Muscle layer of duodenum (tissue), 2 donors: ENCODE data around the gene ABHD17A.

Experiments used
- H3K27ac ChIP-seq: one replicate; pipeline ENCODE4 v1.7.0; 2013; ENCODE audit warnings: mild to moderate bottlenecking, low read length
- H3K27me3 ChIP-seq: one replicate; pipeline ENCODE4 v1.7.0; 2013; ENCODE audit warnings: low read depth, mild to moderate bottlenecking, control low read depth, low read length
- H3K36me3 ChIP-seq, 2 donors: one replicate each; pipeline ENCODE4 v1.7.0; 2013; ENCODE audit warnings: low read length in 2 of 2, control low read depth in 1 of 2, mild to moderate bottlenecking in 1 of 2; ENCODE audit not compliant: insufficient read depth in 2 of 2, control insufficient read depth in 1 of 2
- H3K4me1 ChIP-seq, 2 donors: one replicate each; pipeline ENCODE4 v1.7.0; 2013; ENCODE audit warnings: low read length in 2 of 2, mild to moderate bottlenecking in 2 of 2, control low read depth in 1 of 2, moderate library complexity in 1 of 2; ENCODE audit not compliant: insufficient read depth in 2 of 2, control insufficient read depth in 1 of 2
- H3K4me3 ChIP-seq, 2 donors: one replicate each; pipeline ENCODE4 v1.7.0; 2013; ENCODE audit warnings: low read length in 2 of 2, low read depth in 1 of 2, mild to moderate bottlenecking in 1 of 2
- H3K9me3 ChIP-seq, 2 donors: one replicate each; pipeline ENCODE4 v1.7.0; 2013; ENCODE audit warnings: low read length in 2 of 2, control low read depth in 1 of 2, mild to moderate bottlenecking in 1 of 2; ENCODE audit not compliant: control insufficient read depth in 1 of 2
- donor health status: healthy.

Gene ABHD17A

DNA sequence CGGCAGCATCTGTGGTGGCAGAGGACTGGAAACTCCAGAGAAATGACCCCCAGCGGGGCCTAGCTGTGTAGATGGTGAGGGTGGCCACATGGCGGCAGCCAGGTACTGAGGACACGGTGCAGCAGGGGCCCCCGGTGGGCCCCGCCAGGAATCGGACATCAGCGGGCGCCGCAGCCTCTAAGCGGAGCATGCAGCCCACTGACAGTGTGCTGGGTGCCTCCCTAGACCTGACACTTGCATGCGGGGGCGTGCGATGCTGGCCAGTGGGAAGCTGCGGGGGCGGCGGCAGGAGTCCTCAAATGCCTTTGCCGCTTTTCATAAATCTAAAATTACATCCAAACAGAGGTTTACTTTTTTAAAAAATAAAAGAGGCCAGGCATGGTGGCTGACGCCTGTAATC, 36.0 kb upstream of the ABHD17A start:
- H3K4me1 ChIP-seq = no peaks in the 10 kb centered on the region
- no peak overlapping the region for H3K27ac ChIP-seq
- no peaks in the 10 kb centered on the region for H3K9me3 ChIP-seq
- H3K36me3 ChIP-seq = peaks cover 10 to 65% of the 10 kb centered on the region in 2 donors
- H3K4me3 ChIP-seq = no peak overlapping the region
- no peaks in the 10 kb centered on the region for H3K27me3 ChIP-seq

DNA sequence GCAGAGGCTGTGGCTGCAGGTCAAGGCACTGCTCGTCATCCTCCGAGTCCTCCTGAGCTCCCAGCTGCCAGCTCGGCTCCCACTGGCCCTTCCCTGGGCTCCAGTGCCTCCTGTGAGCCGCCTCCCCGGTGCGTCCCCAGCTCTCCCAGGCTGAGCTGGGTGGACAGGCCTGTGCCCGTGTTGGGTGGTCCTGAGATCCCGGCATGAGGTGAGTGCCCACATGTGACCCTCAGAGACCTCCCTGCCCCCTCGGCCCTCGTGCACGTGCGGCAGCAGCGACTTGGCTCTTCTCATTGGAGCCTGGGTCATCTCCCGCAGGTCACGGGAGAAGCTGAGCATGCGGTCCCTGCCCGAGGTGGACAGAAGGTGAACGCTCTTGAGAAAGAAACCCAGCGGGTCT, 35.3 kb upstream of the ABHD17A start:
- no peak overlapping the region for H3K4me3 ChIP-seq
- H3K36me3 ChIP-seq = peaks cover 10 to 65% of the 10 kb centered on the region in 2 donors
- no peaks in the 10 kb centered on the region for H3K9me3 ChIP-seq
- no peaks in the 10 kb centered on the region for H3K4me1 ChIP-seq
- H3K27ac ChIP-seq = no peak overlapping the region
- no peaks in the 10 kb centered on the region for H3K27me3 ChIP-seq

DNA sequence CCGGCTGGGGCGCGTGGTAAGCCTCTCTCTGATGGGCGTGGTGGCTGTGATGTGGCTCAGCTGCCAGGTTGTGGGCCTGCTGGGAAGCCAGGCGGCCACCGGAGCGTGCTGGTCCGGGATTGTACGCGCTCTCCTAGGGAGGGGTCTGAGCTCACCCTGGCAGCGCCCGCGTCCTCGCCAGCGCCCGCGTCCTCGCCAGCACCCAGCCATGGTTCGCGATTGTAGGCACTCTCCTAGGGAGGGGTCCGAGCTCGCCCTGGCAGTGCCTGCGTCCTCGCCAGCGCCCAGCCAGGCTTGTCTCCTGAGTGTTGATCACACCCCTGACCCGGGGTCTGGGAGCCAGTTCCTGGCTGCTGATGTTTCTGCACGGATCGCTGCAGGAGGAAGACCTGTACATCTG, 33.7 kb upstream of the ABHD17A start:
- no peak overlapping the region for H3K4me3 ChIP-seq
- H3K27ac ChIP-seq = no peak overlapping the region
- peaks cover 10 to 56% of the 10 kb centered on the region in 2 donors for H3K36me3 ChIP-seq
- no peaks in the 10 kb centered on the region for H3K27me3 ChIP-seq
- no peaks in the 10 kb centered on the region for H3K4me1 ChIP-seq
- no peaks in the 10 kb centered on the region for H3K9me3 ChIP-seq

DNA sequence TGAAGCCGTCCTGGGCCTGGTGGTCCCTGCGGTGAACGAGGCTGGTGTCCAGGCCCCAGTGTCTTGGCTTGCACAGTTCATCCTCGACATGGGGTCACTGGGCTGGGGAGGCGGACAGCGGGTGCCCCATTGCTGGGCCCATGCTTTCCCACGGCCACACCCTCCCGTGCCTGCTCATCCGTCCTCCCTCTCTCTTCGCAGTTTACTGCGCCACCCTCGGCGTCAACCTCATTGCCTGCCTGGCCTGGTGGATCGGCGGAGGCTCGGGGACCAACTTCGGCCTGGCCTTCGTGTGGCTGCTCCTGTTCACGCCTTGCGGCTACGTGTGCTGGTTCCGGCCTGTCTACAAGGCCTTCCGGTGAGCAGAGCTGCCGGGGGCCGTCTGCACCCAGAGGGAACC, 32.6 kb upstream of the ABHD17A start:
- H3K27ac ChIP-seq = no peak overlapping the region
- H3K4me3 ChIP-seq = no peak overlapping the region
- H3K9me3 ChIP-seq = no peaks in the 10 kb centered on the region
- no peaks in the 10 kb centered on the region for H3K4me1 ChIP-seq
- H3K27me3 ChIP-seq = no peaks in the 10 kb centered on the region
- peaks cover 15 to 61% of the 10 kb centered on the region in 2 donors for H3K36me3 ChIP-seq

DNA sequence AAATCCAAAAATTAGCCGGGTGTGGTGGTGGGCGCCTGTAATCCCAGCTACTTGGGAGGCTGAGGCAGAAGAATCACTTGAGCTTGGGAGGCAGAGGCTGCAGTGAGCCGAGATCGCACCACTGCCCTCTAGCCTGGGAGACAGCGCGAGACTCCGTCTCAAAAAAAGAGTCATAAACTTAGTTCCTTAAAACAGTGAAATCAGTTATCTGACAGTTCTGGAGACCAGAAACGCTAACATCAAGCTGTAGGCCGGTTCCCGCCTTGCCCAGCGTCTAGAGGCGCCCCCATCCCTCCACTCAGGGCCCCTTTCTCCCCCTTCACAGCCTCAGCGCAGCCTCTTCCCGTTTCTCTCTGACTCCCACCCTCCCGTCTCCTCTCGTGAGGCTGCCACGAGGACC, 31.9 kb upstream of the ABHD17A start:
- H3K27me3 ChIP-seq = no peaks in the 10 kb centered on the region
- H3K36me3 ChIP-seq = peaks cover 15 to 62% of the 10 kb centered on the region in 2 donors
- no peaks in the 10 kb centered on the region for H3K9me3 ChIP-seq

DNA sequence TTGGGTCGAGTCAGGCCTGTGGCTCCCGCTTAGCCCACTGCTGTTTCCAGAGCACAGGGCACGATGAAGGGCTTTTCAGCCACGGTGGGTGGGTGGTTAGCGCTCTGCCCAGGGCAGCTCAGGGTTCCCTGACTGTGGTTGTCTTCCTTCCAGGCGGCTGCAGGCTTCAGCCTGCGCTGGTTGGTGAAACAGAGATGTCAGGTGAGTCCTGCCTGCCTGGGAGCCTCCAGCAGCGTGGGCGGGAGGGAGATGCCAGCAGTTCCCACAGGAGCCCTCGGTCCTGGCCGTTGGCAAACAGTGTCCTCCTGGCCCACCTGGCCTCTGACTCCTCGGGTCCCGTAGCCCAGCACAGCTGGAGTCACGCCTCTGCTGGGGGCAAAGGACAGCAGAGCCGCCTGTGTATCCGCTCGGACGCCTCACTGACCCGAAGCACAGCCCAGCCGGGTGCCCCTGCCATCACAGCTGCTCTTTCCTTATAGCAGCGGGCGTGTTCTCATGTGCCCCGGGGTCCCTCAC, 29.6 kb upstream of the ABHD17A start:
- Histone ChIP-seq H3K36me3 (peaks cover 6 to 47% of the 10 kb centered on the region in 2 donors), H3K27me3 (no peaks in the 10 kb centered on the region), H3K9me3 (no peaks in the 10 kb centered on the region)

More for the DNA sequence above, 31.9 kb upstream of the ABHD17A start:
- Histone ChIP-seq H3K4me3 (no peak overlapping the region), H3K27ac (no peak overlapping the region), H3K4me1 (no peaks in the 10 kb centered on the region)

DNA sequence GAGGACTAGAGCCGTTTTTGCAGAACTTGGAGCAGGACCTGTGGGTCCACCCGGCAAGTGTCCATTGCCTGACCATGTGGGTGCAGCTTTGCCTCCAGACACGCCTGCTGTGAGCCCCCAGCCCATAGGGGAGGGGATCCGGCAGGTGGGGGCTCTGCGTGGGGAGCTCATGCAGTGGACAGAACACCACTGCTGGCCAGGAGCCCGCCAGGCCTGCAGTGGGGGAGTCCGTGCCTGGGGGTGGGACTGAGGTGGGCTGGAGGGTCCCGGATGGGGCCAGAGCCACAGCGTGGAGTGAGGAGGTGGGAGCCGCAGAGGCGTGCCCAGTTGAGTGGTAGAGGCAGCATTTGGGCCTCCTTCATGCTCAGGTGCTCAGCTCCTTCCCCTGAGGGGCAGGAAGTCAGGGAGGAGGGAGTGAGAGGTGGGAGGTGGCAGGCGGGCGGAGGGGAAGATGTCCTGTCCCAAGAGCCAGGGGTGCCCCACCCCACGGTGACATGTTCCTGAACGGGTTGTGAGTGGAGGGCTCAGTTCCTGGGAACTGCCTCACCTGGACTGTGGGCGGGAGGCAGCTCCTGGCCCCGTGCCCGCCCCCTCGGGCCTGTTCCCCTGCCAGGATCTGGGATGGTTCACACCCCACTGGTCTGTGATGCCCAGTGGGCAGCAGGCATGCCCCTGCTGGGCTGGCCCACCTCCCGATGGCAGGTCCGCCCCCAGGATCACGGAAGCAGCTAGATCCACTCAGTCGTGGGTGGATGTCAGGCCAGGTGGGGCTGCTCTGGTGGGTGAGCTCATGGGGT, 28.7 kb upstream of the ABHD17A start:
- peaks cover 0 to 6% of the 10 kb centered on the region in 2 donors for H3K4me1 ChIP-seq
- H3K27ac ChIP-seq = no peak overlapping the region
- no peak overlapping the region for H3K4me3 ChIP-seq
- no peaks in the 10 kb centered on the region for H3K27me3 ChIP-seq
- H3K9me3 ChIP-seq = no peaks in the 10 kb centered on the region
- peaks cover 6 to 39% of the 10 kb centered on the region in 2 donors for H3K36me3 ChIP-seq

More for the DNA sequence above, 29.6 kb upstream of the ABHD17A start:
- no peak overlapping the region for H3K4me3 ChIP-seq
- H3K4me1 ChIP-seq = no peaks in the 10 kb centered on the region
- no peak overlapping the region for H3K27ac ChIP-seq

DNA sequence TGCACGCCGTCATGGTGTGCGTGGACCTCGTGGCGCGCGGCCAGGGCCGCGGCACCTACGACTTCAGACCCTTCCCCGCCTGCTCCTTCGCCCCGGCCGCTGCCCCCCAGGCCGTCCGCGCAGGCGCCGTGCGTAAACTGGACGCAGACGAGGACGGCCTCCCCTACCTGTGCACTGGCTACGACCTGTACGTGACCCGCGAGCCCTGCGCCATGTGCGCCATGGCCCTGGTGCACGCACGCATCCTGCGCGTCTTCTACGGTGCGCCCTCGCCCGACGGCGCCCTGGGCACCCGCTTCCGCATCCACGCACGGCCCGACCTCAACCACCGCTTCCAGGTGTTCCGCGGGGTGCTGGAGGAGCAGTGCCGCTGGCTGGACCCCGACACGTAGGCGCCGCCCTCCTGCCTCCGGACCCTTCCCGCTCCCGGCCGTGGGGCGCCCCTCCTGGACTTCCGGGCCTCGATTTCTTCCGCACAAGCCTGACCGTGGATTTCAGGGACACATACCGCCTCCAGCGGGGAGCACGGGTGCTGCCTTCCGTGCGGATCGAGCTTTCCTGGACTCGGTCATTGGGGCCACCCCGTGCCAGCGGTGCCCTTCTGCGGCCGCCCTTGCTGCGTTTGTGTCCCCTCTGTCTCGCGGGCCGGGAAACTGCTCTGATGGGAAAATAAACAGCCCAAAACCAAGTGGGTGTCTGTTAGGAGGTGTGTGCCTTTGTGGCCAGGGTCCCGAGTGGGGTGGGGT, 27.6 kb upstream of the ABHD17A start:
- Histone ChIP-seq H3K27me3 (no peaks in the 10 kb centered on the region), H3K4me3 (no peak overlapping the region), H3K27ac (no peak overlapping the region), H3K9me3 (no peaks in the 10 kb centered on the region), H3K4me1 (peaks cover 0 to 6% of the 10 kb centered on the region in 2 donors), H3K36me3 (peaks cover 6 to 34% of the 10 kb centered on the region in 2 donors)

DNA sequence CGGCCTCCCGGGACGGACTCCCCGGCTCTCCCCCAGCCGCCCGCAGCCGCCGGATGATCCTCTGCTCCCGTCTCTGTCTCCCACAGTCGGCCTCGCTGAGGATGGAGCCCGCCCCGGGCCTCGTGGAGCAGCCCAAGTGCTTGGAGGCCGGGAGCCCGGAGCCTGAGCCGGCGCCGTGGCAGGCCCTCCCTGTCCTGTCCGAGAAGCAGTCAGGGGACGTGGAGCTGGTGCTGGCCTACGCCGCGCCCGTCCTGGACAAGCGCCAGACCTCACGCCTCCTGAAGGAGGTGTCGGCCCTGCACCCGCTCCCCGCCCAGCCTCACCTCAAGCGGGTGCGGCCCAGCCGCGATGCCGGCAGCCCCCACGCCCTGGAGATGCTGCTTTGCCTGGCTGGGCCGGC, 26.7 kb upstream of the ABHD17A start:
- Histone ChIP-seq H3K27me3 (no peaks in the 10 kb centered on the region), H3K27ac (no peak overlapping the region), H3K9me3 (no peaks in the 10 kb centered on the region), H3K4me3 (no peak overlapping the region), H3K36me3 (peaks cover 6 to 29% of the 10 kb centered on the region in 2 donors), H3K4me1 (peaks cover 0 to 6% of the 10 kb centered on the region in 2 donors)

DNA sequence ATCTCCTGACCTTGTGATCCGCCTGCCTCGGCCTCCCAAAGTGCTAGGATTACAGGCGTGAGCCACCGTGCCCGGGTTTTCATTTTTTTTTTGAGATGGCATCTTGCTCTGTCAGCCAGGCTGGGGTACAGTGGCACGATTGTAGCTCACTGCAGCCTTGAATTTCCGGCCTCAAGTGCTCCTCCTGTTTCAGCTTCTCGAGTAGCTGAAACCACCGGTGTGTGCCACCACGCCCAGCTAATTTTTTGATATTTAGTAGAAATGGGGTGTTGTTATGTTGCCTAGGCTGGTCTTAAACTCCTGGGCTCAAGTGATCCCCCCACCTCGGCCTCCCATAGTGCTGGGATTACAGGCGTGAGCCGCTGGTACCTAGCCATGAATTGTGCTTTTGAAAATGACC, 25.8 kb upstream of the ABHD17A start:
- no peak overlapping the region for H3K4me3 ChIP-seq
- no peak overlapping the region for H3K27ac ChIP-seq
- H3K27me3 ChIP-seq = no peaks in the 10 kb centered on the region
- peaks cover 6 to 24% of the 10 kb centered on the region in 2 donors for H3K36me3 ChIP-seq
- no peaks in the 10 kb centered on the region for H3K9me3 ChIP-seq
- peaks cover 0 to 8% of the 10 kb centered on the region in 2 donors for H3K4me1 ChIP-seq

DNA sequence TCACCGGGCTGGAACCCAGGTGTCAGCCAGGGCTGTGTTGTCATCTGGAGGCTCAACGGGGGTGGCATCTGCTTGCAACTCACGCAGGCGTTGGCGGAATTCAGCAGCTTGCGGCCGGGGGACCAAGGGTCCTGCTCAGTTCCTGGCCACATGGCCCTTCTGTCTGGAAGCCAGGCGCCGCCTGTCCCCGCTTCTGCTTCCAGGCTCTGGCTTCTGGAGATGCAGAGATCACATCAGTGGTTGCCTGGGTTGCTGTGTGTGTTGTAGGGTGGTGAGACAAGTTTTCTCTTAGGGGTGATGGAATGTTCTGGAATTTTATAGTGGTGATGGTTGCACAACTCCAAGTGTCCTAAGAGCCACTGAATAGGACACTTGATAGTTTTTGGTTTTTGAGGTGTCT, 24.9 kb upstream of the ABHD17A start:
- H3K9me3 ChIP-seq = no peaks in the 10 kb centered on the region
- H3K36me3 ChIP-seq = peaks cover 6 to 24% of the 10 kb centered on the region in 2 donors
- no peak overlapping the region for H3K4me3 ChIP-seq
- H3K27me3 ChIP-seq = no peaks in the 10 kb centered on the region
- no peak overlapping the region for H3K27ac ChIP-seq
- H3K4me1 ChIP-seq = peaks cover 0 to 14% of the 10 kb centered on the region in 2 donors
